ENCODE measurements around the gene PTPRD.

DNA sequence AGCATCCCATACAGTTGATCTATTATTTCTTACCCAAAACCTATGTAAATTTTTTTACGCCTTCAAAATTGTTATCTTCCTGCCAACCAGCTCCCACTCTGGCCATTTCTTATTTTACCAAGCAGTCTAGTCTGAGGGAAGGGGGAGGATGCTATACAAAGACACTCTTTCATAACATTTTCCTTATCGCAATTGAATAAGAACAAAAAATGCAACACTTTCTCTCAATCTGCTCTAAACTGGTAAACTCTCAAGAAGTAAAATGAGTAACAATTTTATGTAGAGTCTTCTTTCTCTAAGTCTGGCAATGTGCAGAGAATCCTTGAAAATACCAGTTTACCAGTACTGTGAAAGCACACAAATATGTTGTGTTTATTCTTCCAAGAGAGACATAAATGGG lies 1216.3 kb downstream of the PTPRD start:
- TF ChIP-seq CTCF (conservative IDR thresholded peaks at IDR 0.05 in 1 of 2, IDR thresholded peaks at IDR 0.05 in 1 of 2; ENCODE audit: extremely low read depth in 1 of 2, insufficient read depth in 1 of 2, low read depth in 1 of 2, low read length in 2 of 2) (no peak), EZH2 (IDR thresholded peaks at IDR 0.05; ENCODE audit: borderline replicate concordance, low read length) (no peak)
